ENCODE results near the gene EML1.

- TF ChIP-seq CTCF (IDR thresholded peaks at IDR 0.05) (no peak), POLR2AphosphoS5 (IDR thresholded peaks at IDR 0.05) (no peak), POLR2A (IDR thresholded peaks at IDR 0.05) (no peak)
Measured at GRCh38 chr14:99806836-99807235, 13.6 kb downstream of the EML1 start.

Data from stomach (tissue), 4 donors.